ENCODE data around the gene NAALAD2. TPM values are rescaled to one million over a fixed set of nuclear protein-coding genes. Genes with fewer than 3 reads are reported as not detected.

NAALAD2 gene
- total RNA-seq, 2 experiments from 2014 or later, result not detected

DNA sequence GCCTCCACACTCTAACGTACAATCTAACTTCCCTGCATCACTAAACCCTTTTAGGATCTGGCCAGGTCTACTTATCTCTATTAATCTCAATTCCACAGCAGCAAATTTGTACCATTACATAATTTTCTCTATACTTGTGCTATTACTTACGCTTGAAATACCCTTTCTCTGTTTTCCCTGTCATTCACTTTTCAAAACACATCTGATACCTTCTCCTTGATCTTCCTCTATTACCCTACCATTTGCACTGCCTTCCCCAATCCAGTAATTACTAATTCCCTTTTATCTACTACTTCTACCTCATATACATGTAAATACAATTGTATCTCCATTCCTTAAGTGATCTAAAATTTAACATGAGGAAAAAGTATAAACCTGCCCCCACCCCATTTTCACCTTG, 74.4 kb downstream of the NAALAD2 start:
- DNase-seq (no peak), ATAC-seq (ENCODE audit: poor library complexity) (no peak)
- CTCF ChIA-PET, result no interaction called here
- H3K27ac Mint-ChIP-seq, result peak overlapping the region; percentile 34
- Histone ChIP-seq H3K27me3 (ENCODE audit: control insufficient read depth in 1 of 2, insufficient read depth in 2 of 2, low read length in 2 of 2) (no peaks in the 10 kb centered on the region), H3K36me3 (ENCODE audit: insufficient read depth, low read length) (peaks cover 90% of the 10 kb centered on the region), H3K4me1 (ENCODE audit: insufficient read depth, low read length) (no peaks in the 10 kb centered on the region), H3K27ac (ENCODE audit: low read depth in 1 of 2, low read length in 2 of 2) (no peak overlapping the region), H3K4me3 (ENCODE audit: low read length) (no peak overlapping the region), H3K9me3 (ENCODE audit: control insufficient read depth in 1 of 2, insufficient read depth in 1 of 2, low read length in 2 of 2) (no peaks in the 10 kb centered on the region)
- intact Hi-C loops (cut with DNase I, micrococcal nuclease), result loop anchor here (5.0 to 10.0 kb wide), 2 partner anchors 246 to 248 kb away; no protein-coding TSS in a partner anchor
- TF ChIP-seq CTCF (IDR thresholded peaks at IDR 0.05), result no peak
- H3K9me3 Mint-ChIP-seq, result no peaks in the 10 kb centered on the region
- peaks cover 77% of the 10 kb centered on the region for H3K36me3 Mint-ChIP-seq (ENCODE audit: low read depth)
- H3K27me3 Mint-ChIP-seq, result no peaks in the 10 kb centered on the region
- POLR2A ChIA-PET, result no interaction called here
- no peak overlapping the region for H3K4me3 Mint-ChIP-seq
- H3K4me1 Mint-ChIP-seq (ENCODE audit: low read depth), result peaks cover 14% of the 10 kb centered on the region

DNA sequence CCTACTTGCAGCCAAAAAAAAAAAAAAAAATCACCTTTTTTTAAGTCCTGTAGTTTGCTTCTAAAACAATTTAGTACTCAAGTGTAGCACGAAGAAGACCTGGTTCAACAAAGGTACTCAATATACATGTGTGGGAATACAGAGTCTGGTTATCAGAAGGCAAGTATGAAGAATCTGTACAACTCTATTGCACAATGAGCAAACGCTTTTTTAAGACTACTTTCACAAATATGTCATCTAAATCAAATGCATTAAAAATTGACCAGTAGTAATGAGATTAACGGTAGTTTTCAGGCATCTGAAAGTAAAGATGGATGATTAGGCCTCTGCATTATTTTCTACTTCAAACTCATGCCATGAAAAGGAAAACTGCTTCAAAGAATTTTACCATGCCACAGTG, 78.9 kb downstream of the NAALAD2 start:
- Mint-ChIP-seq H3K9me3 (no peaks in the 10 kb centered on the region), H3K27ac (peak overlapping the region; percentile 61), H3K36me3 (ENCODE audit: low read depth) (peaks cover 72% of the 10 kb centered on the region), H3K4me3 (no peak overlapping the region), H3K4me1 (ENCODE audit: low read depth) (peaks cover 29% of the 10 kb centered on the region), H3K27me3 (no peaks in the 10 kb centered on the region)
- no peak for DNase-seq
- CTCF ChIA-PET, result interaction anchor here (2.2 kb wide), 1 partner anchor 8 kb away, joined by 14 read pairs; no protein-coding TSS in a partner anchor
- no peak overlapping the region for H3K27ac ChIP-seq (ENCODE audit: low read depth in 1 of 2, low read length in 2 of 2)
- no peaks in the 10 kb centered on the region for H3K4me1 ChIP-seq (ENCODE audit: insufficient read depth, low read length)
- no peaks in the 10 kb centered on the region for H3K9me3 ChIP-seq (ENCODE audit: control insufficient read depth in 1 of 2, insufficient read depth in 1 of 2, low read length in 2 of 2)
- POLR2A ChIA-PET, result no interaction called here
- no peak for ATAC-seq (ENCODE audit: poor library complexity)
- peaks cover 77% of the 10 kb centered on the region for H3K36me3 ChIP-seq (ENCODE audit: insufficient read depth, low read length)
- no peak overlapping the region for H3K4me3 ChIP-seq (ENCODE audit: low read length)
- H3K27me3 ChIP-seq (ENCODE audit: control insufficient read depth in 1 of 2, insufficient read depth in 2 of 2, low read length in 2 of 2), result no peaks in the 10 kb centered on the region
- no peak for TF ChIP-seq CTCF (IDR thresholded peaks at IDR 0.05)
- intact Hi-C loops (cut with DNase I, micrococcal nuclease), result no loop called here

DNA sequence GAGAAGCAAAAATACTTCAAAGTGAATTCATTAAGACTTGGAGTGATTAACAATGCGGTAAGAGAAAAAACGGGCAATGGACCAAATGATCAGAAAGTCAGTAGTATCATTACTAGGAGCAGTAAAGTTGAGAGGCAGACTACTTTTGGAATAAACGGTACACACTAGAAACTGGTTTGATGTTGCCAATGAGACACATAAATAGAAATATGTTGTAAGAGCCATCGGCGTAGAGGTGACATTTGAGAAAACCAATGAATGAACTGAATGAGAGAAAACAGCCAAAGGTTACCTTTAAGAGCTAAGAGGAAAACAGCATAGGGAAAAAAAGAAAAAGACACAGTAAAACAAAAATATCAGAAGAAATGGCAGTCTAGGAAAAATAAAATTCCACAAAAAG, 82.1 kb downstream of the NAALAD2 start:
- no peaks in the 10 kb centered on the region for H3K9me3 Mint-ChIP-seq
- H3K4me1 Mint-ChIP-seq (ENCODE audit: low read depth), result peaks cover 60% of the 10 kb centered on the region
- intact Hi-C loops (cut with DNase I, micrococcal nuclease), result no loop called here
- H3K27me3 Mint-ChIP-seq, result no peaks in the 10 kb centered on the region
- peaks cover 48% of the 10 kb centered on the region for H3K36me3 Mint-ChIP-seq (ENCODE audit: low read depth)
- peaks cover 46% of the 10 kb centered on the region for H3K36me3 ChIP-seq (ENCODE audit: insufficient read depth, low read length)
- no peaks in the 10 kb centered on the region for H3K9me3 ChIP-seq (ENCODE audit: control insufficient read depth in 1 of 2, insufficient read depth in 1 of 2, low read length in 2 of 2)
- ATAC-seq (ENCODE audit: poor library complexity) (no peak), DNase-seq (no peak)
- peaks cover 23% of the 10 kb centered on the region for H3K4me1 ChIP-seq (ENCODE audit: insufficient read depth, low read length)
- H3K4me3 Mint-ChIP-seq, result no peak overlapping the region
- no peak for TF ChIP-seq CTCF (IDR thresholded peaks at IDR 0.05)
- no peak overlapping the region for H3K27ac ChIP-seq (ENCODE audit: low read depth in 1 of 2, low read length in 2 of 2)
- H3K4me3 ChIP-seq (ENCODE audit: low read length), result no peak overlapping the region
- CTCF ChIA-PET, result no interaction called here
- peak overlapping the region; percentile 58 for H3K27ac Mint-ChIP-seq
- no peaks in the 10 kb centered on the region for H3K27me3 ChIP-seq (ENCODE audit: control insufficient read depth in 1 of 2, insufficient read depth in 2 of 2, low read length in 2 of 2)
- POLR2A ChIA-PET, result no interaction called here

Data from CD4-positive, alpha-beta T cell (primary cell).